Upper lobe of left lung (tissue), 4 donors: ENCODE data around the gene PILRA.
"Not testable (repeated sequence)": the region's sequence is repeated elsewhere in the genome, so short reads cannot be mapped to it uniquely, and the experiment has no call there.

Source experiments
- POLR2A ChIP-seq, 4 donors: fragments of 450-650 bp; IDR thresholded peaks; one replicate each; pipeline ENCODE4 v1.5.1; 2016 to 2017; ENCODE audit warnings: antibody characterized with exemption in 4 of 4, mild to moderate bottlenecking in 2 of 4
- POLR2AphosphoS5 ChIP-seq, 2 donors: sonication (generic); formaldehyde crosslinking; IDR thresholded peaks; one replicate each; pipeline ENCODE4 v1.5.1; 2017; ENCODE audit warnings: antibody characterized with exemption in 2 of 2
- TF ChIP-seq, protein P1 (sequence below), 6 experiments: fragments of 450-650 bp in 4 of 6; fragments of 200-600 bp in 2 of 6; sonication (generic) in 2 of 6; IDR thresholded peaks; one replicate each; pipeline ENCODE4 v1.5.1; 2016 to 2019; ENCODE audit warnings: antibody characterized with exemption in 6 of 6

DNA sequence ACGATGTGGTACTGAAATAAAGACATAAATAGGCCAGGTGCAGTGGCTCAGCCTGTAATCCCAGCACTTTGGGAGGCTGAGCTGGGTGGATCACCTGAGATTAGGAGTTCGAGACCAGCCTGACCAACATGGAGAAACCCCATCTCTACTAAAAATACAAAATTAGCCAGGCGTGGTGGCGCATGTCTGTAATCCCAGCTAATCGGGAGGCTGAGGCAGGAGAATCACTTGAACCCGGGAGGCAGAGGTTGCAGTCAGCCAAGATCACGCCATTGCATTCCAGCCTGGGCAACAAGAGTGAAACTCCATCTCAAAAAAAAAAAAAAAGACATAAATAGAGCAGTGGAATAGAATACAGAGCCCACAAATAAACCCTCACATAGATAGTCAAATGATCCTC is 9.5 kb upstream of the PILRA start:
- TF ChIP-seq, protein P1, sequence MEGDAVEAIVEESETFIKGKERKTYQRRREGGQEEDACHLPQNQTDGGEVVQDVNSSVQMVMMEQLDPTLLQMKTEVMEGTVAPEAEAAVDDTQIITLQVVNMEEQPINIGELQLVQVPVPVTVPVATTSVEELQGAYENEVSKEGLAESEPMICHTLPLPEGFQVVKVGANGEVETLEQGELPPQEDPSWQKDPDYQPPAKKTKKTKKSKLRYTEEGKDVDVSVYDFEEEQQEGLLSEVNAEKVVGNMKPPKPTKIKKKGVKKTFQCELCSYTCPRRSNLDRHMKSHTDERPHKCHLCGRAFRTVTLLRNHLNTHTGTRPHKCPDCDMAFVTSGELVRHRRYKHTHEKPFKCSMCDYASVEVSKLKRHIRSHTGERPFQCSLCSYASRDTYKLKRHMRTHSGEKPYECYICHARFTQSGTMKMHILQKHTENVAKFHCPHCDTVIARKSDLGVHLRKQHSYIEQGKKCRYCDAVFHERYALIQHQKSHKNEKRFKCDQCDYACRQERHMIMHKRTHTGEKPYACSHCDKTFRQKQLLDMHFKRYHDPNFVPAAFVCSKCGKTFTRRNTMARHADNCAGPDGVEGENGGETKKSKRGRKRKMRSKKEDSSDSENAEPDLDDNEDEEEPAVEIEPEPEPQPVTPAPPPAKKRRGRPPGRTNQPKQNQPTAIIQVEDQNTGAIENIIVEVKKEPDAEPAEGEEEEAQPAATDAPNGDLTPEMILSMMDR (IDR thresholded peaks at IDR 0.05), result not testable (repeated sequence)
- TF ChIP-seq POLR2A, POLR2AphosphoS5 (IDR thresholded peaks at IDR 0.05): not testable (repeated sequence)
